NK-92 (cell line): Measurements from ENCODE around the gene PPP2R1A.
"Not testable (repeated sequence)": the region's sequence is repeated elsewhere in the genome, so short reads cannot be mapped to it uniquely, and the experiment has no call there.

ENCODE experiments used
- DNase-seq: peaks from one replicate; lab custom pipeline; 2025; ENCODE audit not compliant: unreplicated experiment; lab: John Stamatoyannopoulos, UW

PPP2R1A gene

DNA sequence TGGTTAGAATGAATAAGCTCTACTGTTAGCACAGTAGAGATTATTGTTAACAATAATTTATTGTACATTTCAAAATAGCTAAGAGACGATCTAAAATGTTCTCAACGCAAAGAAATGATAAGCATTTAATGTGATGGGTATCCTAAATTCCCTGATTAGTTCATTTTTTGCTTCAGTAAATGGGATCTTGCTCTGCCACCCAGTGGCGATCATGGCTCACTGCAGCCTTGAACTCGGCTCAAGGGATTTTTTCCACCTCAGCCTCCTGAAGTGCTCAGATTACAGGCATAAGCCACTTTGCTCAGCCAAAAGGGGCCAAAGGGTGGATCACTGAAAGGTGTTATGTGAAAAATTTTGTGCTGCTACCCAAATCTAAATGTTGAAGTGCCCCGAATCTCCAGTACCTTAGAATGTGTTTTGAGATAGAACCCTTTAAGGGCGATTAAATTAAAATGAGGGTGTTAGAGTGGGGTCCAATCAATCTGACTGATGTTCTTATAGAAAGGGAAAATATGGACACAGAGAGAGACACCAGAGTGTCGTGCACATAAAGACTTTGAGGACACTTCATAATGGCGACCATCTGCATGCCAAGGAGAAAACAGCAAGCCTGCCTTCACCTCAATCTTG is 48.0 kb downstream of the PPP2R1A start:
- DNase-seq = no peak

DNA sequence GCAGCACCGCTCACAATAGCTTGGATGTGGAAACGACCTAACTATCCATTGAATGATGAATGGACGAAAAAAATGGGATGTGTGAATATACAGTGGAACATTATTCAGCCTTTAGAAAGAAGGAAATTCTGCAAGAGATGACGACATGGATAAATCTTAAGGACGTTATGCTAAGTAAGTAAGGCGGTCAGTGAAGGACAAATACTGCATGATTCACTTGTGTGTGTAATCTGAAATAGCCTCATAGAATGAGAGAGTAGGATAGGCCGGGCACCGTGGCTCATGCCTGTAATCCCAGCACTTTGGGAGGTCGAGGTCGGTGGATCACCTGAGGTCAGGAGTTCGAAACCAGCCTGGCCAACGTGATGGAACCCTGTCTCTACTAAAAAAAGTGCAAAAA is 54.2 kb downstream of the PPP2R1A start:
- no peak for DNase-seq

DNA sequence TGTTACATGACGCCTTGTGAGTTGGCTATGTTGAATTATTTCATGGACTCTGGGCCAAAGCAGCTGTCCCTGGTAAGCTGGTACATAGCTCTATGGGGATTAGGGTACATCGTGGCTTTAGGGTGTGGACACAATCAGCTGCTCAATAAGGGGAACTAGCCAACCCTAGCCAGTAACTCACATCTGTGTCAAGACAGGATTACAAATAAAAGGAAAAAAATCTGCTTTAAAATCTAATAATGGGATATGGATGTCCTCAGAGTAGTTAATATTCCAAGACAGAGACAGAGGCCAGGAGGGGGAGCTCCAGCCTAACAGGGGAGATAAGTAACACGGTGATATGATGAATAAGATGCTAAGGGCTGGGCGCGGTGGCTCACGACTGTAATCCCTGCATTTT is 58.4 kb downstream of the PPP2R1A start:
- DNase-seq = no peak

DNA sequence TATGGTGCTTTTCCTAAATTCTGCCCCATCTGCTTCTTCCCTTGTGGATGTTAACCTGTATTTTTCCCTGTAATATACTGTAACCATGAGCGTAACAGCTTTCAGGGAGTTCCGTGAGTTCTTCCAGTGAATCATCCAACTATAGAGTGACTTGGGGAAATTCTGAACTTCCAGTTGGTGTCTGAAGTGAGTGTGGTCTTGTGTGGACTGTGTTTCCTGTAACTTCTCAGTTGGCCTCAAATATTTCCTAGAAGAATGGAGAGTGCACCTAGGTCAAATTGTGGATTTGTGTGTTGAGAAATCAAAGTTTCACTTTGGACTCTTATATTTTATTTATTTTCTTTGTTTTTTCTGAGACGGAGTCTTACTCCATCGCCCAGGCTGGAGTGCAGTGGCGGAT is 68.6 kb downstream of the PPP2R1A start:
- no peak for DNase-seq

DNA sequence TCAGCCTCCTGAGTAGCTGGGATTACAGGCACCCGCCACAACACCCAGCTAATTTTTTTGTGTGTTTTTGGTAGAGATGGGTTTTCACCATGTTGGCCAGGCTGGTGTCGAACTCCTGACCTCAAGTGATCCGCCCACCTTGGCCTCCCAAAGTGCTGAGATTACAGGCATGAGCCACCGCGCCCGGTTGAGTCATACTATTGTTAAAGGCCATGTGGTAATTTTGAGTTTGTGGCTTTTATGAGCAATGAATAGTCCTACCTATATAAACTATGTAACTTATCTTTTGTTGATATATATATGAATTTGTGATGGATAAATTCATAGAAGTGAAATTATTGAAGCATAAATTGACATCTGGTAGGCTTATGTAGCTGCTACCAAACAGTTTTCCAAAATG is 75.7 kb downstream of the PPP2R1A start:
- not testable (repeated sequence) for DNase-seq

DNA sequence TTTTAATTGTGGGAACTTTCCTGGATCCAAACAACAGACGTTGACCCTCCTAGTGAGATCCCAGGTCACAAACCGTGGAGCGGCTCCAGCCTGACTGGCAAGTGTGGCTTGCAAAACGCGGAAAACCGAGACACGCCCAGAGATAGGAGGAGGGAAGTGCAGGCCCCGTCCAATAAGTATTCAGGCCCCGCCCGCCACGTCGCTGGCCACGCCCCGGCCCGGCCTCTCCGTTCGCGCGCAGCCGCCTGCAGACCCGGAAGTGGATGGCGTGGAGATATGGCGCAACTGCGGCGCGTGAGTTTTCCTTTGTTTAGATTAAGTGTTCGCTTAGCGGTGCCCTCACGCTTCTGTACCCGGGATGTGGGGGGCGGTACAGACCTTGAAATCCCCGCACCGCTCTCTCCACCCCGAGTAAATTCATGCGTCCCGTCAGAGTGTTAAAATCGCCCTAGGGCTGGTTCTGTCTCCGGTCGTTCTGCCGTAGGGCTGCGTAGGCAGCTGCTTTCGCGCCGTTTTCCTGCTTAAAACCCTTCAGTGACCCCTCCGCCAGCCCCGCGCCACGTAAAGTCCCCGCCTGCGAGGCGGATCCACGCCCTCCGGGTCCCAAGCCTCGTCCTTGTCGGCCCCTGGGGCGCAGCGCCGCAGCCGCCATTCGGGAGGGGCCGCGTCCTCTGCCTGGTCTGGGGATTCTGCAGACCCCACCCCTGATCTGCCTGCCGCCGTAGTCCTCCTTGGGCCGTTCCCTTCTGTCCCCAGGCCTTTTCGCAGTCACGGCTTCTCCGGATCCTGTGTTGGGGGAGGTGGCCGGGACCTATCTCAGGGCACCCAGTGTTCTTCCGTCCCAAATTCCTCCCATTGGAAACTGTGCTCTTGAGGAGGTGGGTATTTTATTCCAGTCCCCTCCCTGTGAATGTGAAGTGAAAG is 79.7 kb downstream of the PPP2R1A start, which contains the start of gene ZNF766:
ZNF766 (plus strand) TSS at position 250 of the 924 bp plus-strand sequence; CDS start at position 277, 27 bp downstream.
- peak; percentile 69 for DNase-seq

DNA sequence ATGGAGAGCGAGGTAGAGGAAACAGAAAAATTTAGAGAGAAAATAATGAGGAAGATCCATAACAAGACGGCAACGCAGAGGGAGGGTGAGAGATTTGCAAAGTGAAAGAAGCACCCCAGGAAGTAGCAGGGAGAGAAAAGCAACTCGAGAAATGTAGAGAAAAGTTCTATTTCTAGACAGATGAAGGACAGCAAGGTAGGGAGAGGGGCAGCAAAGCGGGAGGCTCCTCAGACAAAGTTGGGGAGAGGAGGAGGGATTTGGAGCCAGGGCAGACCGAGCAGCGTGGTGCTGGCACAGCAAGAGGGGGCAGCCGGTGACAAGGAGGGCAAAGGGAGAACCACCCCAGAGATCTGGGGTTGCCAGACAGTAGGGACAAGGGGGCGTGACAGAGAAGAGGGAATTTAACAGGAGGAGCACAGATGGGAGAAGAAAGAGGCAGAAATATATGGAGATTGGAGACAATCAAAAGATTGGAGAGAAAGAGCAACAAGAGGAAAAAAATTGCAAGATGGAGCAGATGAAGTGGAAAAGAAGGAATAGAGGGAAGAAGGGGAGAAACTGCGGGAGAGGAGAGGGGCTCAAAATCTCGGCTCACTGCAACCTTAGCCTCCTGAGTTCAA is 80.5 kb downstream of the PPP2R1A start:
- DNase-seq = no peak

DNA sequence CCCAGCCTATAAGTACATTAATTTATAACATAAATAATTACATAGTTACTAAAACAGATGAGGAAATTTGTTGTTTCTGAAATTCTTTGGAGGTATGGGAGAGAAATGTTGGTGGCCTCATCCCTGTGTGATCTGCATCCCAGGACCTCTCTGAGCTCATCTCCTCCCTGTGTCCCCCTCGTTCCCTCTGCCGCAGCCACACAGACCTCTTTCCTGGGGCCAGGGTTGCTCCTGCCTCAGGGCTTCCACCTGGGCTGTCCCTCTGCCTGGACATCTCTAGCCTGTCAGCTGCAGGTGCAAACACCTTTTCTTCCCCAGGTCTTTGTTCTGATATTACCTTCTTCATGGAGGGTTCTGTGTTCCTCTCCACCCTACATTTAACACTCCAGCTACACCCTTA is 83.4 kb downstream of the PPP2R1A start:
- DNase-seq = no peak

DNA sequence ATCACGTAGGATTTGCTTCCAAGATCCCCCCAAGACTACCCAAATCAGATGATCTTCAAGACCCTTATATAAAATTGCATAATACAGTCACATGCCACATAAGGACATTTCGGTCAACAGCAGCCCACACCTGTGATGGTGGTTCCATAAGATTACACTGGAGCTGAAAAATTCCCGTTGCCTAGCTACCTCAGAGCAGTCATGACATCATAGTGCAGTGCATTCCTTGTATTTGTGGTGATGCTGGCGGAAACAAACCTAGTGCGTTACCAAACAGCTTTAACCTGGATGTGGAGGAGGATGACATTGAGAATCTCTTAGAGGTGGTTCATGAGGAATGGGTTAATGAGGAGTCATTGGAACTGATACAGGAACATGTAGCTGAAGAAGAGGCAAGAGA is 84.3 kb downstream of the PPP2R1A start:
- no peak for DNase-seq

DNA sequence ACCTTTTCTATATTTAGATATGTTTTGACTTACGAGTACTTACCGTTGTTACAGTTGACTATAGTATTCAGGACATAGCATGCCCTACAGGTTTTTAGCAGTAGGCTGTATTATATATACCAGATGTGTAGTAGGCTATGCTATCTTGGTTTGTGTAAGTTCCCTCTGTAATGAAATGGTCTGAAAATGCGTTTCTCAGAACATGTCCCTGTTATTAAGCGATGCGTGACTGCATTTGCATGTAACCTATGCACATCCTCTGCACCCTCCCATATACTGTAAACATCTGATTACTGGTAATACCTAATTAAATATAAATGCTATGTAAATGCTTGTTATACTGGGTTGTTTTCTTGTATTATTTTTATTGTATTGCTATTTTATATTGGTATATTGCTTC is 86.1 kb downstream of the PPP2R1A start:
- DNase-seq = no peak

DNA sequence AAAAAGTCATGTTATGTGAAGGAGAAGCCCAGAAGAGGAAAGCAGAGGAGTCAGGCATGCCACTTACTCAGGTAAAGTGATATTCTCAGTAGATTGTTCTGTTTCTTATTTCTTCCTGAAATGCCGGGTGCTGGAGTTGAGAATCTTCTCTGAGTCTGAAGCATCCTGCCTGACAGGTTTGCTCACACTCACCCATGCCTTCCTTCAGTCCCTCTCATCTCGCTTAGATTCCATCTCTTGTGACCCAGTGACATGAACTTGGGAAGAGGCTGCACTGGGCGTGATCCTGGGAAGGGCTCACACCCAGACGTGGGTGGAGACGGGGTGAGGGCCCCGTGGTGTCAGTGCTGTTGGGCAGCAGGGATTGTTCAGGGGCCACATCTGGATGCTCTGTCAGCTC is 87.6 kb downstream of the PPP2R1A start:
- DNase-seq = no peak
